GM13977 (cell line): Measurements from ENCODE around the gene S100B.

ENCODE experiments used
- DNase-seq: peaks from one replicate; pipeline ENCODE4 v3.0.0; 2012; ENCODE audit warnings: low spot score
- in situ Hi-C: fragments of 300-500 bp; cut with MboI; formaldehyde crosslinking; loops from one replicate; pipeline ENCODE4 v1.12.0; 2022; ENCODE audit warnings: low sequenced_read_pairs, low pct_unique_long_range_greater_than_20kb, mixed read lengths, inconsistent platforms; ENCODE audit not compliant: unreplicated experiment
- TF ChIP-seq, protein P1 (sequence below): IDR thresholded peaks from 2 replicates; pipeline ENCODE4 v1.5.1; 2012; ENCODE audit warnings: mild to moderate bottlenecking, control low read depth; ENCODE audit not compliant: insufficient read depth; ENCODE audit errors: extremely low read depth, missing control alignments

The S100B gene

DNA sequence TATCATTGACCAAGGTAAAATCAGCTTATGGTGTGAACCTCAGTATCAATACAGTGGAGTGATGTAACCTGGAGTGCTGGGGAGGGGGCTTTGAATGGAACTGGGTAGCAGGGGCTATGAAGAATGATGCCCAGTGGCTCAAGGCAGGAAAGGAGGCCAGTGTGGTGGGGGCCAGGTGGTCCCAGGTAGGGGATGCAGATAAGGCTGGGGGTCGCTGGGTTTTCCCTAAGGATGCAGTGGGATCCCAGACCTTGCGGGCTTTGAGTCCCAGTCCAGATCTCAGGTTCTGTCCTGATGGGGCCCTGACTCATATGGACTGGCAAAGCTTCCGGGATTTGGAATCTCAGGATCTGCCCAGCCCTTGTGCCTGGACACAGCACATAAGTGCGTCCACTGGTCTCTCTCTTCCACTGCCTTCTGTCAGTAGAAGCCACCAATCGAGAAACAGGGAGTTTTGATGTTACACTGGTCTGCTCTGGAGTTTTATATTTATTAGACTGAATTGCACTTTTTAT lies 52.0 kb downstream of the S100B start:
- no peak for DNase-seq
- in situ Hi-C loops, result no loop called here
- TF ChIP-seq, protein P1, sequence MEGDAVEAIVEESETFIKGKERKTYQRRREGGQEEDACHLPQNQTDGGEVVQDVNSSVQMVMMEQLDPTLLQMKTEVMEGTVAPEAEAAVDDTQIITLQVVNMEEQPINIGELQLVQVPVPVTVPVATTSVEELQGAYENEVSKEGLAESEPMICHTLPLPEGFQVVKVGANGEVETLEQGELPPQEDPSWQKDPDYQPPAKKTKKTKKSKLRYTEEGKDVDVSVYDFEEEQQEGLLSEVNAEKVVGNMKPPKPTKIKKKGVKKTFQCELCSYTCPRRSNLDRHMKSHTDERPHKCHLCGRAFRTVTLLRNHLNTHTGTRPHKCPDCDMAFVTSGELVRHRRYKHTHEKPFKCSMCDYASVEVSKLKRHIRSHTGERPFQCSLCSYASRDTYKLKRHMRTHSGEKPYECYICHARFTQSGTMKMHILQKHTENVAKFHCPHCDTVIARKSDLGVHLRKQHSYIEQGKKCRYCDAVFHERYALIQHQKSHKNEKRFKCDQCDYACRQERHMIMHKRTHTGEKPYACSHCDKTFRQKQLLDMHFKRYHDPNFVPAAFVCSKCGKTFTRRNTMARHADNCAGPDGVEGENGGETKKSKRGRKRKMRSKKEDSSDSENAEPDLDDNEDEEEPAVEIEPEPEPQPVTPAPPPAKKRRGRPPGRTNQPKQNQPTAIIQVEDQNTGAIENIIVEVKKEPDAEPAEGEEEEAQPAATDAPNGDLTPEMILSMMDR, result no peak

- DNase-seq, result no peak
- in situ Hi-C loops, result no loop called here
- TF ChIP-seq, protein P1, result no peak
Measured at GRCh38 chr21:46552274-46552673, 52.6 kb downstream of the S100B start.

GRCh38 chr21:46551636-46552241 lies 53.1 kb downstream of the S100B start:
- peak; percentile 56 for DNase-seq
- TF ChIP-seq, protein P1, result peak; percentile 26
- in situ Hi-C loops, result no loop called here

GRCh38 chr21:46550116-46550941 lies 54.6 kb downstream of the S100B start:
- no peak for DNase-seq
- in situ Hi-C loops, result no loop called here
- TF ChIP-seq, protein P1, result no peak

DNA sequence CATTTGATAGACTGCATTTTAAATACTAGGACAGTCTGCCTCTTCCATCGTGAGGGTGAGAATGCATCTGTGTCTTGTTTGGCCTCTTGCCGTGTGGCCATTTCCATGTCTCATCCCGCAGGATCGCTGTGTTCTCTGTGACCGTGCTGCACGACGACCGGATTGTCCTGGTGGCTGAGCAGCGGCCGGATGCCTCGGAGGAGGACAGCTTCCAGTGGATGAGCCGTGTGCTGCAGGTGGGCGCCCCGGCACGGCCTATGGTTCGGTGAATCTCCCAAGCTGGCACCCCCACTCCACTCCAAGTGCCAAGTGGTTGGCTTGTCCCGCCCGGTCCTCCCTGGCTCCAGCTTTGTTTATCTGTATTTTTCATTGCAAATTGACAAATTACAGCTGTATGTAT lies 55.2 kb downstream of the S100B start:
- DNase-seq, result no peak
- TF ChIP-seq, protein P1, result no peak
- in situ Hi-C loops, result no loop called here
